Naive B cell (primary cell): ENCODE results near the gene GALNT13. TPM values are rescaled to one million over a fixed set of nuclear protein-coding genes. Genes with fewer than 3 reads are reported as not detected.

Experiments used
- ATAC-seq, 2 donors: fragments of 150-1000 bp; cut with Tn5 transposase; 2 replicates each; pipeline ENCODE4 v1.10.0; 2021; ENCODE audit warnings: low read depth in 2 of 2, mild to moderate bottlenecking in 2 of 2, moderate library complexity in 2 of 2
- DNase-seq: peaks from one replicate; pipeline ENCODE4 v3.0.0; 2022
- H3K27ac Mint-ChIP-seq, 6 donors: one replicate each; pipeline ENCODE4 v1.8.0; 2020 to 2022; ENCODE audit warnings: mild to moderate bottlenecking in 6 of 6, mixed read lengths in 6 of 6, moderate library complexity in 5 of 6, inconsistent platforms in 2 of 6
- H3K27me3 Mint-ChIP-seq, 3 donors: one replicate each; pipeline ENCODE4 v1.8.0; 2021 to 2022; ENCODE audit warnings: mixed read lengths in 3 of 3, mild to moderate bottlenecking in 1 of 3
- H3K36me3 Mint-ChIP-seq, 2 donors: one replicate each; pipeline ENCODE4 v1.8.0; 2020 to 2022; ENCODE audit warnings: mixed read lengths in 2 of 2, inconsistent platforms in 1 of 2, mild to moderate bottlenecking in 1 of 2
- H3K4me1 Mint-ChIP-seq, 3 donors: one replicate each; pipeline ENCODE4 v1.8.0; 2020 to 2022; ENCODE audit warnings: mixed read lengths in 3 of 3, inconsistent platforms in 1 of 3, mild to moderate bottlenecking in 1 of 3, moderate library complexity in 1 of 3
- H3K4me3 Mint-ChIP-seq, 8 donors: one replicate each; pipeline ENCODE4 v1.8.0; 2020 to 2022; ENCODE audit warnings: mild to moderate bottlenecking in 8 of 8, mixed read lengths in 8 of 8, moderate library complexity in 8 of 8, inconsistent platforms in 2 of 8
- H3K9me3 Mint-ChIP-seq, 7 donors: one replicate each; pipeline ENCODE4 v1.8.0; 2020 to 2022; ENCODE audit warnings: mixed read lengths in 7 of 7, mild to moderate bottlenecking in 5 of 7, inconsistent platforms in 2 of 7, moderate library complexity in 1 of 7
- polyA plus RNA-seq, 6 donors: library from polyadenylated mRNA; unstranded; fragments of 300-500 nt; fragmentation: Illumina TruSeq; gene quantifications; one replicate each; pipeline ENCODE4 v1.2.3, GENCODE V29; 2021; ENCODE audit warnings: low read depth in 6 of 6

Gene GALNT13
- polyA plus RNA-seq, 6 donors from 2014 or later: not detected

DNA sequence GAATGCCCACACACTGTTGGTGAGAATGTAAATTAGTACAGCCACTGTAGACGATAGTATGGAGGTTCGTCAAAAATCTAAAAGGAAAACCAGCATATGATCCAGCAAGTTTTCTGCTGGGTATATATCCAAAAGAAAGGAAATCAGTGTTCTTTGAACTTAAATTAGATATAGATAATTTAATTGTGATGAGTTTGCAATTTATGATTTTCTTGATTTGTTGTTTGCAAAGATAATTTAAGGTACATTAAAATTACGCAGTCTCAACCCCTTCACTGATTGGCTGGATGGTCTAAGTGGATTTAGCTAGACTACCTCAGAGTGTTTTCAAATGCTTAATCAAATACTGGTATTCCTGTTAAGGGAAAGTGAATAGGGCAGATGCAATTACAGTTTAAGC lies 302.2 kb downstream of the GALNT13 start:
- Mint-ChIP-seq H3K4me1 (no peaks in the 10 kb centered on the region), H3K27me3 (no peaks in the 10 kb centered on the region), H3K27ac (no peak overlapping the region), H3K9me3 (peaks cover 0 to 6% (median 0%) of the 10 kb centered on the region in 7 donors), H3K36me3 (no peaks in the 10 kb centered on the region), H3K4me3 (no peak overlapping the region)
- no peak for DNase-seq
- ATAC-seq: no peak

- Mint-ChIP-seq H3K9me3 (peaks cover 4 to 13% (median 9%) of the 10 kb centered on the region in 7 donors), H3K4me1 (no peaks in the 10 kb centered on the region), H3K36me3 (no peaks in the 10 kb centered on the region), H3K27me3 (no peaks in the 10 kb centered on the region), H3K27ac (no peak overlapping the region), H3K4me3 (no peak overlapping the region)
- ATAC-seq (no peak), DNase-seq (no peak)
These were observed 310.3 kb downstream of the GALNT13 start for GRCh38 chr2:154182008-154182407.

DNA sequence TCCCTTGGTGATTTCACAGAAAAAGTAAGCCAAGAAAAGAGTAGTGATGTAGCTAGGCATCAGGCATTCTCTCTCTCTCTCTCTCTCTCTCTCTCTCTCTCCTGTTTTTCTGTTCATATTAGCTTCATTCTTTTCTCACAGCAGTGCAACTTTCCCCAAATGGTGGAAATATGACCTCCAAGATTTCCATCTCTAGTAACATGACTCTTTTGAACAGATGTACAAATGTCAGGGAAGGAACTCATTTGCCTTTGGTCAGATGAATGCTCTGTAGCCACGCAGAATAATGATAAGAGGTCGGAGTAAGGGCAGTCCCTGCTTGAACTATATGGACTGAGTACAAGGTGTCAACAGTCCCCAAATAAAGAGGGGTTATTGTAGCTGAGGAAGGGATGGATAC lies 316.2 kb downstream of the GALNT13 start:
- ATAC-seq: no peak
- H3K9me3 Mint-ChIP-seq: peaks cover 7 to 14% (median 9%) of the 10 kb centered on the region in 7 donors
- H3K4me1 Mint-ChIP-seq: no peaks in the 10 kb centered on the region
- H3K27ac Mint-ChIP-seq: no peak overlapping the region
- H3K36me3 Mint-ChIP-seq: no peaks in the 10 kb centered on the region
- DNase-seq: no peak
- no peak overlapping the region for H3K4me3 Mint-ChIP-seq
- no peaks in the 10 kb centered on the region for H3K27me3 Mint-ChIP-seq

DNA sequence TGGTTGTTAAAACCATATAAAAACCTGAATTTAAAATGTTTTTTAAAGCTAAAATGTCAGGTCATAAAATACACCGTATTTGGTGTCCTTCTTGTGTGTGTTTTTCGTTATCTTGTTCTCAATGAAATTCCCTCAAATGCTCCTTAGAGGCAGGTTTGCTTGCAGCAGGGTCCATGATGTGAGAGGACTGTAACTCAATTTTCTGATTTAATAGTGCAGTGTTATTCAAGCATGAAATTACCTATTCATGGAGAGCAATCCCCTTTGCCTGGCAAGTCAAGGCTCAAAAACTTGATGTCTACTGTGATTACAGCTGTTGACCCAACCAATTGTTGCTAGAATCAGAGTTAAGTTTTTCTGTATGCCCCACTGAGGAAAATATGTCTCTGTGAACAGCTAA lies 318.2 kb downstream of the GALNT13 start:
- H3K36me3 Mint-ChIP-seq: no peaks in the 10 kb centered on the region
- H3K4me3 Mint-ChIP-seq: no peak overlapping the region
- peaks cover 5 to 12% (median 7%) of the 10 kb centered on the region in 7 donors for H3K9me3 Mint-ChIP-seq
- no peaks in the 10 kb centered on the region for H3K4me1 Mint-ChIP-seq
- no peak overlapping the region for H3K27ac Mint-ChIP-seq
- DNase-seq: no peak
- no peaks in the 10 kb centered on the region for H3K27me3 Mint-ChIP-seq
- no peak for ATAC-seq

DNA sequence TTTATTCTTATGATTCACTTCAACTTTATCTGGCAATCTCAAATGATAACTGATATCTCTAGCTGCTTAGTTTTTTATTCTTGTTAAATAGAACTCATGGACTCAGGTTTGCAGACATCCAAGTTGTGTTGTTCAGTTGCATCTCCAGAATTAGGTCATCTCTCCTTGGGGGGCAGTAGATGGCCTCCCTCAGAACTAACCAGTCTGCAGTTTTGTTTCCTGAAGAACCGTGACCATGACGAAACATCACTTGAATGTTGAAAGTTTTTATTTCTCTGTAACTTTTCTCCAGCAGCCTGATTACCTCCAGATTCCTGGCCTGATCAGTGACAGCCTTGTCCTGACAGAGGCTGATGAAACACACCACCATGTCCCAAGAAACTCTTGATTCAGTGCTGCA lies 321.5 kb downstream of the GALNT13 start:
- Mint-ChIP-seq H3K36me3 (no peaks in the 10 kb centered on the region), H3K9me3 (peaks cover 0 to 4% (median 0%) of the 10 kb centered on the region in 7 donors), H3K4me3 (no peak overlapping the region), H3K27me3 (no peaks in the 10 kb centered on the region), H3K4me1 (no peaks in the 10 kb centered on the region), H3K27ac (no peak overlapping the region)
- DNase-seq (no peak), ATAC-seq (no peak)

DNA sequence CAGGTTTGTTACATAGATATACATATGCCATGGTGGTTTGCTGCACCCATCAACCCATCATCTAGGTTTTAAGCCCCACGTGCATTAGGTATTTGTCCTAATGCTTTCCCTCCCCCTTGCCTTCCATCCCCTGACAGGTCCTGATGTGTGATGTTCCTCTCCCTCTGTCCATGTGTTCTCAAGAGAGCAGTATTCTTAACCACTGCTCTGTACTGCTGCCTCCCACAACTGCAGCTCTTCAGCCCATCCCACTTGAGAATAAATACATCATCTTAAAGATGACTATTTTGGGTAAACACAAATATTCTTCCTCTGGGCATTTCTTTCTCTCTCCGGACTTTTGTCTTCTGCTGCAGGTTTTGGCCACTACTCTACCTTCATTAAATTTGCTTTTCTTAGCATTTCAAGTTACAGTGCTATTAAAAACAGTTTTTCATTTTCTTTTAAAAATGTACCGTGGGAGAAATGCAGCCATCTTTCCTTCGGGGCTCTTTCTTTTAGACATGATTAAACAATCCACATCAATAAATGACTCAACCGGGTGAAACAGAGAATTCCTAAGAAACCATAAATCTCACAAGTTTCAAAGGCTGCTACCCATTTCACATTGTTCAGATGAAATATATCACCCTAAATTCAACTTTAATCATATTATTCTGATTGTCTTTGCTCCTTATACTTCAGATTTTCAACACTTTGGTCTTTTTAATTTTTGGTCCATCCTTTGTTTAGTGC lies 323.4 kb downstream of the GALNT13 start:
- H3K4me3 Mint-ChIP-seq: no peak overlapping the region
- no peak for DNase-seq
- no peaks in the 10 kb centered on the region for H3K4me1 Mint-ChIP-seq
- peaks cover 0 to 4% (median 0%) of the 10 kb centered on the region in 7 donors for H3K9me3 Mint-ChIP-seq
- no peak for ATAC-seq
- H3K27me3 Mint-ChIP-seq: no peaks in the 10 kb centered on the region
- H3K27ac Mint-ChIP-seq: no peak overlapping the region
- H3K36me3 Mint-ChIP-seq: no peaks in the 10 kb centered on the region

GRCh38 chr2:154195644-154196195 lies 324.0 kb downstream of the GALNT13 start:
- H3K27me3 Mint-ChIP-seq: no peaks in the 10 kb centered on the region
- no peak for DNase-seq
- H3K9me3 Mint-ChIP-seq: peaks cover 0 to 4% (median 0%) of the 10 kb centered on the region in 7 donors
- H3K4me3 Mint-ChIP-seq: no peak overlapping the region
- no peaks in the 10 kb centered on the region for H3K36me3 Mint-ChIP-seq
- H3K27ac Mint-ChIP-seq: no peak overlapping the region
- no peak for ATAC-seq
- no peaks in the 10 kb centered on the region for H3K4me1 Mint-ChIP-seq

GRCh38 chr2:154198866-154199265 lies 327.1 kb downstream of the GALNT13 start:
- no peak overlapping the region for H3K27ac Mint-ChIP-seq
- no peaks in the 10 kb centered on the region for H3K36me3 Mint-ChIP-seq
- H3K4me3 Mint-ChIP-seq: no peak overlapping the region
- no peak for ATAC-seq
- no peak for DNase-seq
- H3K27me3 Mint-ChIP-seq: no peaks in the 10 kb centered on the region
- peaks cover 0 to 5% (median 0%) of the 10 kb centered on the region in 7 donors for H3K9me3 Mint-ChIP-seq
- H3K4me1 Mint-ChIP-seq: no peaks in the 10 kb centered on the region

DNA sequence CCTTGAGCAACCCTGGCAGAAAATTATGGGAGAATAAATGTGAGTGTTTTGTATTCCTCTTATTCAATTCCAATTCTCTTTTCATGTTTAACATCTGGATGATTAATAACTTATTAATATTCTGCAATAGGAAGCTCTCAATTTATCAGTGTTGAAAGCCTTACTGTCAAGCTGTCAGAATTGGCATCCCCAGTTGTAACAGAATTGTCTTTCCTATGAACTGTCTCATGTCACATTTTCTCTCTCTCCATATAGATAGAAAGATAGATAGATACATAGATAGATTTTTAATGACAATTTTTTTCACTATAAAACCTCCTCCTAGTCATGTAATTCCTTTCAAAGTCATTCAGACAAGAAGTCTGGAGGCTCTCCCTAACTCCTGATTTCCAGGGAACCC lies 331.5 kb downstream of the GALNT13 start:
- Mint-ChIP-seq H3K27ac (no peak overlapping the region), H3K4me1 (no peaks in the 10 kb centered on the region), H3K36me3 (no peaks in the 10 kb centered on the region), H3K9me3 (peaks cover 0 to 13% (median 2%) of the 10 kb centered on the region in 7 donors), H3K27me3 (no peaks in the 10 kb centered on the region), H3K4me3 (no peak overlapping the region)
- DNase-seq (no peak), ATAC-seq (no peak)

- Mint-ChIP-seq H3K9me3 (peaks cover 0 to 13% (median 2%) of the 10 kb centered on the region in 7 donors), H3K4me1 (no peaks in the 10 kb centered on the region), H3K27ac (no peak overlapping the region), H3K4me3 (no peak overlapping the region), H3K27me3 (no peaks in the 10 kb centered on the region), H3K36me3 (no peaks in the 10 kb centered on the region)
- ATAC-seq: no peak
- DNase-seq: no peak
These were observed 332.2 kb downstream of the GALNT13 start for GRCh38 chr2:154203902-154204301.

DNA sequence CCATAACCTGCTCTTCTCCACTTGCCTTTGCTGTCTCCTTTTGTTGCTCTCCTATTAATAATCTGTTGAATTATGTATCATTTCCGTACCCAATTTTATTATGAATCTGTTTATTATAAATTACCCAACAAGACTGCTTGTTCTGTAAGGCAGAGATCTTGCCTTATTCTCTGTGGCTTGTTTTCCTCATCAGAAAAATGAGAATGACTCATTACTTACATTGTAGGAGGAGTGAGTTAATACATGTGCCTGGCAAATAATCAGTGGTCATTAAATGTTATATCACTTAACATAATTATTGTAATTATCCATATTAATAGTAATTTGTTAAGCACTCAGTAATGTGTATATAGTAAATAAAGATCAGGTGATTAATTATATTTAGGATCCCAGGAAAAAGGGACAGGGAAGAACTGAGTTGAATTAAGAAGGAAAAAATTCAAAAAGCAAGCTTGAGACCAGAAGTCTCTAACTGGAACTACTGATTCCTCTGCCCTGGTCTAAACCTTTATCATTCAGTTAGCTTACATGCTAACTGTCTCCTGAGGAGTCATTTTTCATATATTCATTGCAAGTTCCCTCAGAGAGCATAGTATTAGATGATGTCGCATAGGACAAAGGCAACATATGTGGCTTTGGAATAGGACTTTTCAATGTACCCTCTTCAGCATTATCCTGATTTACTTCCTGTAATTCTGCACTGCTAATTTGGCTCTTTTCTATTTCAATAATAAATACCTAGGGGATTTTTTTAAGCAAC lies 335.7 kb downstream of the GALNT13 start:
- no peaks in the 10 kb centered on the region for H3K36me3 Mint-ChIP-seq
- DNase-seq (no peak), ATAC-seq (no peak)
- H3K27me3 Mint-ChIP-seq: no peaks in the 10 kb centered on the region
- H3K4me1 Mint-ChIP-seq: no peaks in the 10 kb centered on the region
- H3K27ac Mint-ChIP-seq: no peak overlapping the region
- H3K4me3 Mint-ChIP-seq: no peak overlapping the region
- H3K9me3 Mint-ChIP-seq: peaks cover 2 to 24% (median 4%) of the 10 kb centered on the region in 7 donors

DNA sequence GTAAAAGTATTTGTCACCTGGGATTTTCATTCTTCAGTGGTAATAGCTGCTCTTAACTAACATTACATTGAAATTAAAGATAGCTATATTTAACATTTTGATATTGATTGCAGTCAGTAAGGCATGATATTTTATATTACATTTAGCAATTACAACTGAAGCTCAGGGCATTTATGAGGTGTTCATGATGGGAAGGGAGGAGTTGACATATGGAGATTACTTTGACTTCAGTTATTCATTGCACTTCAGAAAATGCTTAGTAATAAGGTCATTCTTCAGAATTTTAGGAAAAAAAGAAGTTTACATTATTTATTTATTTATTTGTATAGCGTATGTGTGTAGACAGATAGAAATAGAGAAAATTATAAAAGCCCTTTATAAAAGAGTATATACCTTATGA lies 352.0 kb downstream of the GALNT13 start:
- Mint-ChIP-seq H3K27ac (no peak overlapping the region), H3K36me3 (no peaks in the 10 kb centered on the region), H3K4me1 (no peaks in the 10 kb centered on the region), H3K27me3 (no peaks in the 10 kb centered on the region), H3K4me3 (no peak overlapping the region), H3K9me3 (peaks cover 0 to 2% (median 0%) of the 10 kb centered on the region in 7 donors)
- no peak for DNase-seq
- ATAC-seq: no peak

- H3K27me3 Mint-ChIP-seq: no peaks in the 10 kb centered on the region
- H3K9me3 Mint-ChIP-seq: peaks cover 0 to 2% (median 0%) of the 10 kb centered on the region in 7 donors
- DNase-seq: no peak
- H3K27ac Mint-ChIP-seq: no peak overlapping the region
- no peak overlapping the region for H3K4me3 Mint-ChIP-seq
- no peaks in the 10 kb centered on the region for H3K4me1 Mint-ChIP-seq
- no peaks in the 10 kb centered on the region for H3K36me3 Mint-ChIP-seq
- no peak for ATAC-seq
These were observed 355.2 kb downstream of the GALNT13 start for GRCh38 chr2:154226931-154227330.
